A673 (cell line): ENCODE data around the gene ACAP2. TPM values are rescaled to one million over a fixed set of nuclear protein-coding genes. Genes with fewer than 3 reads are reported as not detected.

Experiments
- BruUV-seq: library from RNA; stranded (reverse); fragments of 400-500 nt; replicated peaks from 2 replicates; lab custom pipeline; 2021; lab: Mats Ljungman, UMichigan
- CTCF ChIA-PET: fragments of 300-600 bp; sonication (Branson Sonifier 250); formaldehyde crosslinking; loops from one replicate; lab custom pipeline; 2022; ENCODE audit warnings: antibody characterized with exemption; lab: Charles Lee
- POLR2A ChIA-PET: fragments of 300-600 bp; sonication (Branson Sonifier 250); formaldehyde crosslinking; loops from one replicate; lab custom pipeline; 2022; ENCODE audit warnings: antibody characterized with exemption; ENCODE audit not compliant: low non-redundant PET; lab: Charles Lee
- DNase-seq: peaks from one replicate; pipeline ENCODE4 v3.0.0-alpha.2; 2015; ENCODE audit warnings: low spot score
- H3K27ac ChIP-seq: fragments of 200-600 bp; sonication (generic); 2 replicates; pipeline ENCODE4 v1.5.1; 2016; ENCODE audit warnings: mixed run types, low read depth, mild to moderate bottlenecking, mixed read lengths, antibody characterized with exemption, low read length; ENCODE audit not compliant: poor library complexity, severe bottlenecking
- H3K27me3 ChIP-seq: fragments of 200-600 bp; sonication (generic); replicated peaks from 2 replicates; pipeline ENCODE4 v1.6.1; 2017; ENCODE audit warnings: mixed run types, low read depth, mild to moderate bottlenecking, mixed read lengths, antibody characterized with exemption, low read length; ENCODE audit not compliant: insufficient read depth, poor library complexity
- H3K36me3 ChIP-seq: fragments of 200-600 bp; sonication (generic); 2 replicates; pipeline ENCODE4 v1.6.1; 2016; ENCODE audit warnings: mixed run types, mild to moderate bottlenecking, mixed read lengths, antibody characterized with exemption, low read length; ENCODE audit not compliant: insufficient read depth, poor library complexity, severe bottlenecking
- H3K4me1 ChIP-seq: fragments of 200-600 bp; sonication (generic); 2 replicates; pipeline ENCODE4 v1.6.1; 2017; ENCODE audit warnings: mixed run types, mild to moderate bottlenecking, mixed read lengths, antibody characterized with exemption, low read length; ENCODE audit not compliant: insufficient read depth, poor library complexity, severe bottlenecking
- H3K4me3 ChIP-seq: fragments of 200-600 bp; sonication (generic); 2 replicates; pipeline ENCODE4 v1.5.1; 2016; ENCODE audit warnings: low read depth, mixed run types, mild to moderate bottlenecking, mixed read lengths, low read length; ENCODE audit not compliant: poor library complexity, severe bottlenecking
- H3K9me3 ChIP-seq: fragments of 200-600 bp; sonication (generic); 2 replicates; pipeline ENCODE4 v1.6.1; 2016; ENCODE audit warnings: mixed run types, low read depth, mild to moderate bottlenecking, mixed read lengths, antibody characterized with exemption, low read length; ENCODE audit not compliant: poor library complexity, severe bottlenecking
- CTCF ChIP-seq: fragments of 300-800, 200-600 bp; sonication (generic); conservative IDR thresholded peaks from 2 replicates; pipeline ENCODE4 v1.5.1; 2017; ENCODE audit warnings: low read depth, mild to moderate bottlenecking, antibody characterized with exemption, low read length, moderate library complexity, mixed read lengths
- EZH2 ChIP-seq: fragments of 200-600 bp; sonication (generic); IDR thresholded peaks from 2 replicates; pipeline ENCODE4 v1.6.1; 2017; ENCODE audit warnings: borderline replicate concordance, low read depth, mild to moderate bottlenecking, mixed read lengths, antibody characterized with exemption, low read length; ENCODE audit not compliant: poor library complexity, severe bottlenecking
- intact Hi-C: fragments of 100-400 bp; cut with micrococcal nuclease; formaldehyde crosslinking; loops from one replicate; pipeline ENCODE4 v1.10.0; 2022; ENCODE audit not compliant: unreplicated experiment
- total RNA-seq: library from RNA; stranded (reverse); gene quantifications from 2 replicates; pipeline ENCODE4 v1.2.3, GENCODE V29; 2021

Gene ACAP2
- total RNA-seq, 1 experiment from 2014 or later, result 47.4 TPM

DNA sequence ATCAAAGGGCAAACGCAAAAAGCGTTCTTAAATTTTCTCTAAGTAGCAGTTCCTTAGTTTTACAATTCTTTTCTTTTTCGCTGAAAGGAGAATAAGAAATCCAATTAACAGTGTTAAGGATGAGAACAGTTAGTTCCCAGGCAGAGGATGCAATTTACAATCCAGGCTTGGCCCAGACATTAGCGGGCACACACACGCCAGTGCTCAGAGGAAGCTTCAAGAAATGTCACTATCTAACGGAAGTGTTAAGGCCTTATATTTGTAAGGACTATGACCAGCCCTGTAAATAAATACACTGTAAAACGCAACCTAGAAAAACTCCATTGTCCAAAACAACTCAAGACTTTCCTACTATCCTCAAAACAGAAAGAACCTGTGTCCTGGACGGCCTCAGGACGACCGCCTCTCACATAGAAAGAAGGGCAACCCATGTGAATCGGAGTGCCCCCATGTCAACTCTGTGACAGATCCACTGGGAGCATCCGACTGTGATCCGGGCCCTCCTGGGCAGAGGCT lies 1.3 kb downstream of the ACAP2 start:
- no peaks in the 10 kb centered on the region for H3K36me3 ChIP-seq
- peaks cover 22% of the 10 kb centered on the region for H3K4me1 ChIP-seq
- H3K27ac ChIP-seq, result peak overlapping the region; percentile 92
- POLR2A ChIA-PET, result no interaction called here
- H3K4me3 ChIP-seq, result peak overlapping the region; percentile 94
- DNase-seq, result peak; percentile 77
- CTCF ChIA-PET, result interaction anchor here (0.6 to 1.5 kb wide), 2 partner anchors 126 to 170 kb away, joined by 4 to 6 read pairs; partner anchors contain the start of gene XXYLT1
- BruUV-seq, result no TSS peak
- H3K9me3 ChIP-seq, result no peaks in the 10 kb centered on the region
- intact Hi-C loops, result loop anchor here (5.0 to 10.0 kb wide), 3 partner anchors 169 to 1307 kb away; partner anchors contain the start of genes FAM43A, HES1 and XXYLT1
- TF ChIP-seq CTCF (no peak), EZH2 (no peak)
- H3K27me3 ChIP-seq, result no peaks in the 10 kb centered on the region

- CTCF ChIA-PET, result no interaction called here
- H3K36me3 ChIP-seq, result no peaks in the 10 kb centered on the region
- no peak for DNase-seq
- no peaks in the 10 kb centered on the region for H3K27me3 ChIP-seq
- POLR2A ChIA-PET, result no interaction called here
- H3K4me1 ChIP-seq, result peaks cover 22% of the 10 kb centered on the region
- BruUV-seq, result TSS peak; percentile 73
- H3K27ac ChIP-seq, result peak overlapping the region; percentile 92
- H3K9me3 ChIP-seq, result no peaks in the 10 kb centered on the region
- H3K4me3 ChIP-seq, result peak overlapping the region; percentile 94
- intact Hi-C loops, result loop anchor here (5.0 to 10.0 kb wide), 3 partner anchors 169 to 1306 kb away; partner anchors contain the start of genes FAM43A, HES1 and XXYLT1
- no peak for TF ChIP-seq CTCF
- TF ChIP-seq EZH2, result no peak
These were observed 1.8 kb downstream of the ACAP2 start for GRCh38 chr3:195441051-195441450.

DNA sequence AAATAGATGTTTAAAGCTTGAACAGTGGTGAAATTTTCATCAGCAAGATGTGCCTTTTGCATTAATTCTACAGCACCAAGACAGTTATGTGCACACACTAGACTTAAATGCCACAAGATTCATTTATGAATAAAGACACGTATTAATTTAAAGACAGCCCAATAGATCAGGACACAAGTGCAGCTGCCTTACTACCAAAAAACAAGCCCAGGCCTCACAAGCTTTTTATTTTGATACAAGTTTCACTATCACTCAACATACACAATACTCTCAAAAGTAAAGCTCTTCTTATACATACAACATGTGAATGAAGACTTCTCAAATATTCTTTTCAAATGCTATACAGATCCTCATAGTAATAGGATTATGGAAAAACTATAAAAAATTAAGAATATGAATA lies 2.4 kb downstream of the ACAP2 start:
- TF ChIP-seq CTCF (no peak), EZH2 (no peak)
- peaks cover 22% of the 10 kb centered on the region for H3K4me1 ChIP-seq
- no peaks in the 10 kb centered on the region for H3K9me3 ChIP-seq
- H3K36me3 ChIP-seq, result no peaks in the 10 kb centered on the region
- no peaks in the 10 kb centered on the region for H3K27me3 ChIP-seq
- ChIA-PET POLR2A (interaction anchor here (0.6 kb wide), 2 partner anchors 43 to 1294 kb away, joined by 3 to 13 read pairs; no protein-coding TSS in a partner anchor), CTCF (no interaction called here)
- intact Hi-C loops, result loop anchor here (5.0 to 10.0 kb wide), 3 partner anchors 168 to 1306 kb away; partner anchors contain the start of genes FAM43A, HES1 and XXYLT1
- H3K27ac ChIP-seq, result no peak overlapping the region
- peak overlapping the region; percentile 94 for H3K4me3 ChIP-seq
- no peak for DNase-seq
- no TSS peak for BruUV-seq
